Measurements from ENCODE around the gene STXBP1.

- no peak for TF ChIP-seq POLR2A (IDR thresholded peaks at IDR 0.05)
- TF ChIP-seq CTCF (IDR thresholded peaks at IDR 0.05 in 4 of 5, conservative IDR thresholded peaks at IDR 0.05 in 1 of 5) = no peak
These were observed 25.3 kb downstream of the STXBP1 start for GRCh38 chr9:127637322-127637847.

Measured in gastrocnemius medialis (tissue), 4 donors.